Activated naive CD4-positive, alpha-beta T cell treated with anti-CD3 and anti-CD28 coated beads, Interleukin-2, amount 50 U/mL, for 72 hours (primary cell): ENCODE measurements around the gene METTL16. TPM values are rescaled to one million over a fixed set of nuclear protein-coding genes. Genes with fewer than 3 reads are reported as not detected.

ENCODE experiments used
- ATAC-seq, 2 donors: fragments of 150-1000 bp; cut with Tn5 transposase; 2 replicates each; pipeline ENCODE4 v1.10.0; 2021; ENCODE audit warnings: mild to moderate bottlenecking in 2 of 2, moderate library complexity in 2 of 2
- DNase-seq, 2 donors: peaks; one replicate each; pipeline ENCODE4 v3.0.0; 2021 to 2022; ENCODE audit warnings: low spot score in 2 of 2
- H3K27ac Mint-ChIP-seq, 2 donors: one replicate each; pipeline ENCODE4 v1.8.0; 2022; ENCODE audit warnings: mild to moderate bottlenecking in 2 of 2, mixed read lengths in 2 of 2
- H3K36me3 Mint-ChIP-seq, 2 donors: one replicate each; pipeline ENCODE4 v1.8.0; 2022; ENCODE audit warnings: mixed read lengths in 2 of 2
- H3K9me3 Mint-ChIP-seq, 2 donors: one replicate each; pipeline ENCODE4 v1.8.0; 2022; ENCODE audit warnings: mixed read lengths in 2 of 2
- total RNA-seq, 2 donors: library from RNA; stranded (reverse); gene quantifications; one replicate each; pipeline ENCODE4 v1.2.3, GENCODE V29; 2022

METTL16 gene
- total RNA-seq, 2 donors from 2014 or later = 41.3 to 50.7 TPM

- Mint-ChIP-seq H3K36me3 (no peaks in the 10 kb centered on the region), H3K9me3 (no peaks in the 10 kb centered on the region), H3K27ac (peak overlapping the region; percentile 70 to 82)
- ATAC-seq = no peak
- DNase-seq = no peak
Measured at GRCh38 chr17:2397247-2398171, 114.2 kb downstream of the METTL16 start.

- Mint-ChIP-seq H3K9me3 (no peaks in the 10 kb centered on the region), H3K36me3 (peaks cover 6 to 7% of the 10 kb centered on the region in 2 donors), H3K27ac (peak overlapping the region; percentile 70 to 82)
- DNase-seq (peak; percentile 77 to 80), ATAC-seq (peak; percentile 0 to 15)
Measured at GRCh38 chr17:2396568-2397246, 115.0 kb downstream of the METTL16 start.

GRCh38 chr17:2396192-2396567, 115.5 kb downstream of the METTL16 start:
- peak overlapping the region; percentile 51 to 70 for H3K27ac Mint-ChIP-seq
- no peak for DNase-seq
- peaks cover 9 to 11% of the 10 kb centered on the region in 2 donors for H3K36me3 Mint-ChIP-seq
- no peaks in the 10 kb centered on the region for H3K9me3 Mint-ChIP-seq
- ATAC-seq = no peak

- no peaks in the 10 kb centered on the region for H3K9me3 Mint-ChIP-seq
- no peak for DNase-seq
- H3K36me3 Mint-ChIP-seq = peaks cover 9 to 11% of the 10 kb centered on the region in 2 donors
- H3K27ac Mint-ChIP-seq = peak overlapping the region; percentile 51 to 70
- ATAC-seq = no peak
Measured at GRCh38 chr17:2395258-2396181, 116.2 kb downstream of the METTL16 start.

GRCh38 chr17:2394775-2395201, 116.9 kb downstream of the METTL16 start:
- ATAC-seq = no peak
- H3K27ac Mint-ChIP-seq = no peak overlapping the region

GRCh38 chr17:2393954-2394749, 117.5 kb downstream of the METTL16 start:
- no peak for ATAC-seq
- DNase-seq = no peak
- H3K27ac Mint-ChIP-seq = peak overlapping the region; percentile 88 to 99
- peaks cover 9 to 11% of the 10 kb centered on the region in 2 donors for H3K36me3 Mint-ChIP-seq
- no peaks in the 10 kb centered on the region for H3K9me3 Mint-ChIP-seq

More at GRCh38 chr17:2394775-2395201, 116.9 kb downstream of the METTL16 start:
- Mint-ChIP-seq H3K36me3 (peaks cover 9 to 11% of the 10 kb centered on the region in 2 donors), H3K9me3 (no peaks in the 10 kb centered on the region)
- DNase-seq = no peak

- no peaks in the 10 kb centered on the region for H3K9me3 Mint-ChIP-seq
- ATAC-seq = peak; percentile 68 to 75
- H3K27ac Mint-ChIP-seq = peak overlapping the region; percentile 88 to 92
- peaks cover 9 to 11% of the 10 kb centered on the region in 2 donors for H3K36me3 Mint-ChIP-seq
- peak; percentile 91 to 96 for DNase-seq
Measured at GRCh38 chr17:2393174-2393953, 118.3 kb downstream of the METTL16 start.

- Mint-ChIP-seq H3K27ac (peak overlapping the region; percentile 88 to 94), H3K36me3 (peaks cover 9 to 11% of the 10 kb centered on the region in 2 donors), H3K9me3 (no peaks in the 10 kb centered on the region)
- DNase-seq (peak; percentile 98 to 100), ATAC-seq (peak; percentile 63 to 72)
Measured at GRCh38 chr17:2392252-2393173, 119.2 kb downstream of the METTL16 start.

- no peaks in the 10 kb centered on the region for H3K9me3 Mint-ChIP-seq
- H3K36me3 Mint-ChIP-seq = peaks cover 9 to 11% of the 10 kb centered on the region in 2 donors
- ATAC-seq (no peak), DNase-seq (no peak)
- peak overlapping the region; percentile 88 to 94 for H3K27ac Mint-ChIP-seq
Measured at GRCh38 chr17:2391597-2392251, 120.0 kb downstream of the METTL16 start.

- no peak for ATAC-seq
- no peak for DNase-seq
- no peaks in the 10 kb centered on the region for H3K9me3 Mint-ChIP-seq
- peaks cover 9 to 11% of the 10 kb centered on the region in 2 donors for H3K36me3 Mint-ChIP-seq
- peak overlapping the region; percentile 58 to 68 for H3K27ac Mint-ChIP-seq
Measured at GRCh38 chr17:2390199-2390836, 121.4 kb downstream of the METTL16 start.

GRCh38 chr17:2388683-2389055, 123.0 kb downstream of the METTL16 start:
- DNase-seq (no peak), ATAC-seq (no peak)
- peak overlapping the region; percentile 58 to 86 for H3K27ac Mint-ChIP-seq
- peaks cover 9 to 11% of the 10 kb centered on the region in 2 donors for H3K36me3 Mint-ChIP-seq
- H3K9me3 Mint-ChIP-seq = no peaks in the 10 kb centered on the region

- DNase-seq = no peak
- Mint-ChIP-seq H3K36me3 (peaks cover 9 to 11% of the 10 kb centered on the region in 2 donors), H3K27ac (peak overlapping the region; percentile 58 to 86), H3K9me3 (no peaks in the 10 kb centered on the region)
- no peak for ATAC-seq
Measured at GRCh38 chr17:2388020-2388682, 123.5 kb downstream of the METTL16 start.
